Keratinocyte (primary cell): ENCODE results near the gene CCDC120. TPM values are rescaled to one million over a fixed set of nuclear protein-coding genes. Genes with fewer than 3 reads are reported as not detected.

Experiments used
- DNase-seq: peaks from one replicate; pipeline ENCODE4 v3.0.0-alpha.2; 2011; ENCODE audit warnings: low read depth, missing footprints, low spot score
- FAIRE-seq: peaks from 2 replicates; lab custom pipeline; 2011; peaks lifted over from hg19 to GRCh38; lab: Jason Lieb, UNC
- H2AFZ ChIP-seq: 2 replicates; pipeline ENCODE4 v1.6.0; 2012; ENCODE audit warnings: low read length, control low read depth, inconsistent platforms; ENCODE audit not compliant: control insufficient read depth
- H3K27ac ChIP-seq: 2 replicates; pipeline ENCODE4 v1.5.1; 2011; ENCODE audit warnings: low read length; ENCODE audit not compliant: control insufficient read depth, insufficient read depth
- H3K27me3 ChIP-seq: 3 replicates; pipeline ENCODE4 v1.6.0; 2011; ENCODE audit warnings: low read length; ENCODE audit not compliant: control insufficient read depth, insufficient read depth; ENCODE audit errors: extremely low read depth
- H3K36me3 ChIP-seq, 2 experiments: 2 replicates in 1 of 2; 3 replicates in 1 of 2; pipeline ENCODE4 v1.5.1; 2011; ENCODE audit warnings: low read length in 2 of 2, mild to moderate bottlenecking in 1 of 2; ENCODE audit not compliant: control insufficient read depth in 2 of 2, insufficient read depth in 2 of 2; ENCODE audit errors: extremely low read depth in 1 of 2
- H3K4me1 ChIP-seq: 3 replicates; pipeline ENCODE4 v1.5.1; 2011; ENCODE audit warnings: low read length; ENCODE audit not compliant: control insufficient read depth, insufficient read depth; ENCODE audit errors: extremely low read depth
- H3K4me2 ChIP-seq: 3 replicates; pipeline ENCODE4 v1.6.0; 2011; ENCODE audit warnings: low read depth, low read length; ENCODE audit not compliant: control insufficient read depth, insufficient read depth; ENCODE audit errors: extremely low read depth
- H3K4me3 ChIP-seq, 3 experiments: fragments of 200-600 bp in 1 of 3; sonication (generic) in 1 of 3; 2 replicates in 2 of 3; 3 replicates in 1 of 3; pipeline ENCODE4 v1.5.1; 2011 to 2016; ENCODE audit warnings: low read length in 3 of 3, mild to moderate bottlenecking in 3 of 3, control low read depth in 2 of 3, inconsistent platforms in 1 of 3, low read depth in 1 of 3, mixed read lengths in 1 of 3, mixed run types in 1 of 3, moderate library complexity in 1 of 3; ENCODE audit not compliant: control insufficient read depth in 2 of 3, insufficient read depth in 2 of 3; ENCODE audit errors: extremely low read depth in 1 of 3
- H3K79me2 ChIP-seq: 2 replicates; pipeline ENCODE4 v1.6.0; 2012; ENCODE audit warnings: low read length; ENCODE audit not compliant: control insufficient read depth, insufficient read depth
- H3K9ac ChIP-seq: 3 replicates; pipeline ENCODE4 v1.6.0; 2011; ENCODE audit warnings: low read length; ENCODE audit not compliant: control insufficient read depth, insufficient read depth; ENCODE audit errors: extremely low read depth
- H3K9me1 ChIP-seq: 3 replicates; pipeline ENCODE4 v1.6.0; 2011; ENCODE audit warnings: low read length; ENCODE audit not compliant: control insufficient read depth, insufficient read depth; ENCODE audit errors: extremely low read depth
- H3K9me3 ChIP-seq: 2 replicates; pipeline ENCODE4 v1.5.1; 2012; ENCODE audit warnings: low read depth, low read length; ENCODE audit not compliant: control insufficient read depth
- H4K20me1 ChIP-seq: 3 replicates; pipeline ENCODE4 v1.6.0; 2011; ENCODE audit warnings: low read length; ENCODE audit not compliant: control insufficient read depth, insufficient read depth; ENCODE audit errors: extremely low read depth
- EZH2 ChIP-seq: IDR thresholded peaks from one replicate; pipeline ENCODE4 v1.6.1; 2012; ENCODE audit warnings: inconsistent platforms, mild to moderate bottlenecking, low read length, moderate library complexity
- dilution Hi-C: fragments of 300-500 bp; cut with MboI; formaldehyde crosslinking; loops from one replicate; pipeline ENCODE4 v1.7.0; 2020; ENCODE audit warnings: low sequenced_read_pairs; ENCODE audit not compliant: extremely low pct_ligation_motif_present
- polyA plus RNA-seq, 5 experiments: library from polyadenylated mRNA; depleted of rRNA in 3 of 5; stranded (reverse) in 3 of 5; stranded (forward) in 1 of 5; unstranded in 1 of 5; fragments of >200 nt; gene quantifications; 1 replicate in 1 of 5; 2 replicates in 3 of 5; 3 replicates in 1 of 5; pipeline versions ENCODE4 v1.2.1 to v1.2.3, GENCODE V29; 2011 to 2012; ENCODE audit warnings: missing spikeins in 2 of 5, low read depth in 1 of 5, low replicate concordance in 1 of 5
- TF ChIP-seq, protein P1 (sequence below), 3 experiments: IDR thresholded peaks in 1 of 3; conservative IDR thresholded peaks in 1 of 3; optimal IDR thresholded peaks in 1 of 3; 2 replicates in 2 of 3; 3 replicates in 1 of 3; pipeline versions ENCODE3 to v1.5.1; 2011; ENCODE audit warnings: low read length in 3 of 3, mild to moderate bottlenecking in 3 of 3, moderate library complexity in 2 of 3, control low read depth in 1 of 3, inconsistent platforms in 1 of 3; ENCODE audit not compliant: insufficient read depth in 2 of 3; ENCODE audit errors: extremely low read depth in 1 of 3

The CCDC120 gene
- polyA plus RNA-seq, 1 donor (not counting 4 experiments of a cell fraction or from before 2014, with no cell fraction given): 4.9 TPM

DNA sequence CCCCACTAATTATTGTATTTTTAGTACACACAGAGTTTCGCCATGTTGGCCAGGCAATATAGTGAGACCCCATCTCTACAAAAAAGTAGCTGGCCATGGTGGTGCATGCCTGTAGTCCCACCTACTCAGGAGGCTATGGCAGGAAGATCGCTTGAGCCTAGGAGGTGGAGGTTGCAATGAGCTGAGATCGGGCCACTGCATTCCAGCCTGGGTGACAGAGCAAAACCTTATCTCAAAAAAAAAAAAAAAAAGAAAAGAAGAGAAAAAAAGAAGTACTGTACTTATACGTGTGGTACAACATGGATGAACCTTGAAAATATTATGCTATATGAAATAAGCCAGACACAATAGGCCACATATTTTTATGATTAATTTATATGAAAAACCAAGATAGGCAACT is 30.8 kb downstream of the CCDC120 start:
- H3K9me3 ChIP-seq: no peaks in the 10 kb centered on the region
- H3K36me3 ChIP-seq: no peaks in the 10 kb centered on the region
- H4K20me1 ChIP-seq: no peaks in the 10 kb centered on the region
- no peak overlapping the region for H3K4me2 ChIP-seq
- no peak overlapping the region for H2AFZ ChIP-seq
- H3K4me3 ChIP-seq: no peak overlapping the region
- H3K27ac ChIP-seq: no peak overlapping the region
- no peaks in the 10 kb centered on the region for H3K79me2 ChIP-seq
- no peaks in the 10 kb centered on the region for H3K4me1 ChIP-seq
- H3K9ac ChIP-seq: no peak overlapping the region
- FAIRE-seq (no peak), DNase-seq (no peak)
- TF ChIP-seq, protein P1, sequence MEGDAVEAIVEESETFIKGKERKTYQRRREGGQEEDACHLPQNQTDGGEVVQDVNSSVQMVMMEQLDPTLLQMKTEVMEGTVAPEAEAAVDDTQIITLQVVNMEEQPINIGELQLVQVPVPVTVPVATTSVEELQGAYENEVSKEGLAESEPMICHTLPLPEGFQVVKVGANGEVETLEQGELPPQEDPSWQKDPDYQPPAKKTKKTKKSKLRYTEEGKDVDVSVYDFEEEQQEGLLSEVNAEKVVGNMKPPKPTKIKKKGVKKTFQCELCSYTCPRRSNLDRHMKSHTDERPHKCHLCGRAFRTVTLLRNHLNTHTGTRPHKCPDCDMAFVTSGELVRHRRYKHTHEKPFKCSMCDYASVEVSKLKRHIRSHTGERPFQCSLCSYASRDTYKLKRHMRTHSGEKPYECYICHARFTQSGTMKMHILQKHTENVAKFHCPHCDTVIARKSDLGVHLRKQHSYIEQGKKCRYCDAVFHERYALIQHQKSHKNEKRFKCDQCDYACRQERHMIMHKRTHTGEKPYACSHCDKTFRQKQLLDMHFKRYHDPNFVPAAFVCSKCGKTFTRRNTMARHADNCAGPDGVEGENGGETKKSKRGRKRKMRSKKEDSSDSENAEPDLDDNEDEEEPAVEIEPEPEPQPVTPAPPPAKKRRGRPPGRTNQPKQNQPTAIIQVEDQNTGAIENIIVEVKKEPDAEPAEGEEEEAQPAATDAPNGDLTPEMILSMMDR (optimal IDR thresholded peaks at IDR 0.05 in 1 of 3, IDR thresholded peaks at IDR 0.05 in 1 of 3, conservative IDR thresholded peaks at IDR 0.05 in 1 of 3; ENCODE audit: extremely low read depth in 1 of 3, insufficient read depth in 2 of 3, low read length in 3 of 3): no peak
- no peak for TF ChIP-seq EZH2
- no peaks in the 10 kb centered on the region for H3K9me1 ChIP-seq
- dilution Hi-C loops: no loop called here
- H3K27me3 ChIP-seq: no peaks in the 10 kb centered on the region

DNA sequence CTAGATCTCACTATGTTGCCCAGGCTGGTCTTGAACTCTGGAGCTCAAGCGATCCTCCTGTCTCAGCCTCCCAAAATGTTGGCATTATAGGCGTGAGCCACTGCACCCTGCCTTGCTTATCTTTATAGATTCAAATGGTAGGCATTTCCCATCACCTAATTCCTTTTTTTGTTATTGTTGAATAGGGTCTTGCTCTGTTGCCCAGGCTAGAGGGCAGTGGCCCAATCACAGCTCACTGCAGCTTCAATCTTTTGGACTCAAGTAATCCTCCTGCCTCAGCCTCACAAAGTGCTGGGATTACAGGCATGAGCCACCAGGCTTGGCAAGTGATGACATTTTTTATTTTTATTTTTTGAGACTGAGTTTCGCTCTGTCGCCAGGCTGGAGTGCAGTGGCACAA is 37.6 kb downstream of the CCDC120 start:
- H3K27ac ChIP-seq: no peak overlapping the region
- no peaks in the 10 kb centered on the region for H3K79me2 ChIP-seq
- H3K9me3 ChIP-seq: no peaks in the 10 kb centered on the region
- no peaks in the 10 kb centered on the region for H3K27me3 ChIP-seq
- H3K9ac ChIP-seq: no peak overlapping the region
- no peaks in the 10 kb centered on the region for H3K9me1 ChIP-seq
- DNase-seq (no peak), FAIRE-seq (no peak)
- dilution Hi-C loops: no loop called here
- H3K36me3 ChIP-seq: no peaks in the 10 kb centered on the region
- H3K4me3 ChIP-seq: no peak overlapping the region
- H3K4me1 ChIP-seq: peaks cover 4% of the 10 kb centered on the region
- H2AFZ ChIP-seq: no peak overlapping the region
- no peaks in the 10 kb centered on the region for H4K20me1 ChIP-seq
- no peak overlapping the region for H3K4me2 ChIP-seq
- no peak for TF ChIP-seq EZH2
- TF ChIP-seq, protein P1 (optimal IDR thresholded peaks at IDR 0.05 in 1 of 3, IDR thresholded peaks at IDR 0.05 in 1 of 3, conservative IDR thresholded peaks at IDR 0.05 in 1 of 3; ENCODE audit: extremely low read depth in 1 of 3, insufficient read depth in 2 of 3, low read length in 3 of 3): no peak
